Measurements from ENCODE around the gene PUS1. TPM values are rescaled to one million over a fixed set of nuclear protein-coding genes. Genes with fewer than 3 reads are reported as not detected.

Gene PUS1
- polyA plus RNA-seq, 4 donors = 11.6 to 30.0 (median 18.1) TPM

DNA sequence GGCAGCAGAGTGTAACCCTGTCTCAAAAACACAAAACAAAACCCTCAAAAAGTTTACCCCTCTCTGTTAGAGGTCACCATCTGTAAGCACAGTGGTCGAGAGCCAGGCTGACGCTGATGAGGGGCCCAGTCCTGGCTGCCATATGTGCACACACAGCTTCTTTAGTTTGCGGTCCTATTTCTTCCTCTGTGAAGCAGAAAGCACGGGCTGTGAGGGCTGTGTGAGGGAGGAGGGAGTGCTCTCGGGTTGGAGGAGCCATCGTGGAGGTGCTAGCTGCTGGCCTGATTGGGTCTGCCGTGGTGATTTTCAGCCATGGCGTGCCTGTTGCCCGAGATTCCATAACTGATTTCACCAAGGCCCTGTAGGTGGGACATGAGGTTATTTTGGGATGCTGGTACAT is 31.2 kb upstream of the PUS1 start:
- no peak for DNase-seq
- Histone ChIP-seq H3K36me3 (ENCODE audit: control insufficient read depth in 3 of 3, insufficient read depth in 2 of 3, low read depth in 1 of 3, low read length in 3 of 3) (peaks cover 0 to 37% (median 4%) of the 10 kb centered on the region in 3 donors), H3K27ac (ENCODE audit: low read depth in 1 of 3, low read length in 2 of 3) (no peak overlapping the region), H3K4me1 (ENCODE audit: control insufficient read depth in 3 of 3, insufficient read depth in 2 of 3, low read depth in 1 of 3, low read length in 2 of 3) (peaks cover 0 to 16% (median 5%) of the 10 kb centered on the region in 3 donors), H3K27me3 (ENCODE audit: control insufficient read depth in 3 of 3, insufficient read depth in 3 of 3, low read length in 3 of 3) (no peaks in the 10 kb centered on the region), H3K9me3 (ENCODE audit: control insufficient read depth in 2 of 2, insufficient read depth in 1 of 2, low read depth in 1 of 2, low read length in 1 of 2) (no peaks in the 10 kb centered on the region), H3K4me3 (ENCODE audit: low read depth in 1 of 3, low read length in 3 of 3) (no peak overlapping the region)
- WGBS, 3 donors = 86 to 94% (median 86%) methylated on average over 9 of the region's 9 CpGs
- FAIRE-seq = no peak

DNA sequence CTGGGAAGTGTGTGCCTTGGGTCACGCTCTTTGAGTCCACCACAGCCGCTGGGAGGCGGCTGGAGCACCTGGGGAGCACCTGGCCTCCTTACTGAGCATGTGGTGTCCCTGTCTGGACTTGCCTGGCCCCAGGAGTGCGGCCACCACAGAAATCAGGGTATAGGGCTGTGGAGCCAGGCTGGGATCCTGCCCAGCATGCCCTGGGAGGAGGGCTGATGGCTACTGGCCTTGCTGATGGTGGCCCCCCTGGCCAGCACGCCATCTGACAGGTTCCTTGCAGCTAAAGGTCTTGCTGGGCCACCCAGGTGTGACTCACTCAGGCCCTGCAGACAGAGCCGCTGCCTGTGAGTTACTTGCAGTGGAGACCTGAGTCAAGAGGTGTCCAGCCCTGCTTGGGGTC is 28.7 kb upstream of the PUS1 start:
- H3K4me1 ChIP-seq (ENCODE audit: control insufficient read depth in 3 of 3, insufficient read depth in 2 of 3, low read depth in 1 of 3, low read length in 2 of 3) = peaks cover 0 to 13% (median 5%) of the 10 kb centered on the region in 3 donors
- H3K36me3 ChIP-seq (ENCODE audit: control insufficient read depth in 3 of 3, insufficient read depth in 2 of 3, low read depth in 1 of 3, low read length in 3 of 3) = peaks cover 0 to 53% (median 4%) of the 10 kb centered on the region in 3 donors
- no peak overlapping the region for H3K4me3 ChIP-seq (ENCODE audit: low read depth in 1 of 3, low read length in 3 of 3)
- FAIRE-seq (no peak), DNase-seq (no peak)
- 86 to 95% (median 88%) methylated on average over 6 of the region's 6 CpGs for WGBS, 3 donors
- no peak overlapping the region for H3K27ac ChIP-seq (ENCODE audit: low read depth in 1 of 3, low read length in 2 of 3)
- H3K9me3 ChIP-seq (ENCODE audit: control insufficient read depth in 2 of 2, insufficient read depth in 1 of 2, low read depth in 1 of 2, low read length in 1 of 2) = no peaks in the 10 kb centered on the region
- no peaks in the 10 kb centered on the region for H3K27me3 ChIP-seq (ENCODE audit: control insufficient read depth in 3 of 3, insufficient read depth in 3 of 3, low read length in 3 of 3)

DNA sequence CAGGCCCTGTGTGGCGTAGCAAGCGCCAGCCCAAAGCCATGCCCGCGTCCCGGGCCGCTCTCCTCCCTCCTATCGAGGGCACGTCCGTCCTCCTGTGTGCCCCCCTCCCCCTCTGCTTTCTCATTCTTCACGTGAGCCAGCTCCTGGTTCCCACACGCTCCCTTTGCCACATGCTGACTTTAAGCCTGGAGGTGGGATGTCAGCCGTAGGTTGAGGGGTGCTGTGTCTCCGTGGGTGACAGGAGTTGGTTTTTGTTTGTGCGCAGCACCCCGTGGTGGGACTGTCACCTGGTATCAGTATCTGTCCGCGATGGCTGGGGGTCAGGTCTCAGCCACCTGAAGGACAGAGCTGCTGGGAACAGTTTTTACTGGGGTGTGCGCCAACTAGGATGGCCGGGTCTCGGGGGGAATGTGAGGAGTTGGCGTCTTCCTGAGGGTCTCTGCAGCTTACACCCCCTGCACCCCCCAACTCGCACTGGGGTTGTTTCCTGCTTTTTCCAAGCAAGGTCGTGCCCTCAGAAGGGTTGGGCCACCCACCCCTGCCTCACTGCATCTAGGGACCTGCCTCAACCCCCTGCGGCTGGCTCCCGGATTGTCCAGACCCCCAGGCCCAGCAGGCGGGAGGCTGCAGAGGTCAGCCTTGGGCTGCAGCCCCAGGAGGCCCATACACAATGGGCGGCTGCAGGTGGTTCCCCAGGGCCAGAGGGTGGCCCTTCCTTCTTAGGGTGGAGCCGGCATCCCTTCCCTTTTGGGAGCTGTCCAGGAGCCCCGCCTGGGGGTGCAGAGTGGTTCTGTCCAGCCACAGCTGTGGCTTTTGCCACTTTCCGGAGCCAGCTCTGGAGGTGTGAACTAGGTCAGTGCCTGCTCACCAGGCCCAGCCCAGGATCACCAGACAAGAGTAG is 27.4 kb upstream of the PUS1 start:
- FAIRE-seq (no peak), DNase-seq (no peak)
- Histone ChIP-seq H3K4me3 (ENCODE audit: low read depth in 1 of 3, low read length in 3 of 3) (no peak overlapping the region), H3K9me3 (ENCODE audit: control insufficient read depth in 2 of 2, insufficient read depth in 1 of 2, low read depth in 1 of 2, low read length in 1 of 2) (no peaks in the 10 kb centered on the region), H3K27me3 (ENCODE audit: control insufficient read depth in 3 of 3, insufficient read depth in 3 of 3, low read length in 3 of 3) (no peaks in the 10 kb centered on the region), H3K4me1 (ENCODE audit: control insufficient read depth in 3 of 3, insufficient read depth in 2 of 3, low read depth in 1 of 3, low read length in 2 of 3) (peaks cover 0 to 2% (median 2%) of the 10 kb centered on the region in 3 donors), H3K36me3 (ENCODE audit: control insufficient read depth in 3 of 3, insufficient read depth in 2 of 3, low read depth in 1 of 3, low read length in 3 of 3) (peaks cover 0 to 60% (median 4%) of the 10 kb centered on the region in 3 donors), H3K27ac (ENCODE audit: low read depth in 1 of 3, low read length in 2 of 3) (no peak overlapping the region)
- WGBS, 3 donors = 76 to 84% (median 80%) methylated on average over 30 of the region's 30 CpGs

DNA sequence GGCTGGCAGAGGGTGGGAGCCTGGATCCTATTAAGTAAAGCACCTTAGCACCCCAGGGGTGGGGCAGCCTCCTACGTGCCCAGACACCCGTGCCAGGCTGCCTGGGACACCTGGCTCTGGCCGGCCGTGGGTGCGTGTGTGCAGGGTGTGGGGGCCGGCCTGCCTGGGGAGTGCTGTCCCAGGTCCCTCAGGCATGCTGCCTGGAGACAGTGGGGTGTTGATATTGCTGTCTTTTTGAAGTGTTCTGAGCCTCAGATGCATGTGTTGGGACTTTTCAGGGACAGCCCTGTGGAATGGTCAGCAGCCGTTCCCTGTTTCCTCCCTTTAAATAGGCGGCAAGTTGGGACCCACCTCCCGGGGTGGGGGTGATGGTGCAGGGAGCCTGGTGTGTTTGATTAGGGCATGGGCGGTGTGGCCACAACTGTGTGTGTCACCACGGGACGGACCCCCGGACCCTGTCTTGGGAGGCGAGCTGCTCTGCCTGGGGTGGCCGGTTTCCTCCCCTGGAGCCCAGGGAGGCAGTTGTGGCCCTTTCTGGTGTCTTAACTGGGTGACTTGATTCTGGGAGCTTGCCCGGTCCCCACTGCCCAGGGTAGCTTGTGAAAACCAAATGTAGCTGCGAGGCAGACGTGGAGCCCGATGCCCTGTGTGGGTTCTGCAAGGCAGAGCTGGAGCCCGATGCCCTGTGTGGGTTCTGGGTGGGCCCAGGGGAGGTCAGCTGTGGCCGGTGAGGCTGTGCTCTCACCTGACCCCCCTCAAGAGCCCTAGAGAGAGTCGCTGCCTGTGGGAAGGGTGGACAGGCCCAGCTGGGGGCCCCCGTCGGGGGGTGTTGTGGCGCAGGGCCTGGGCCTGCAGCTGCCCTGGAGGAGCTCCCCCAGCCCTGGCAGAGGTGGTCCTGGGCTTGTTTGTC is 26.5 kb upstream of the PUS1 start:
- FAIRE-seq (no peak), DNase-seq (no peak)
- no peaks in the 10 kb centered on the region for H3K27me3 ChIP-seq (ENCODE audit: control insufficient read depth in 3 of 3, insufficient read depth in 3 of 3, low read length in 3 of 3)
- H3K27ac ChIP-seq (ENCODE audit: low read depth in 1 of 3, low read length in 2 of 3) = no peak overlapping the region
- H3K4me3 ChIP-seq (ENCODE audit: low read depth in 1 of 3, low read length in 3 of 3) = no peak overlapping the region
- WGBS, 3 donors = 75 to 87% (median 85%) methylated on average over 21 to 25 of the region's 25 CpGs
- peaks cover 0 to 59% (median 4%) of the 10 kb centered on the region in 3 donors for H3K36me3 ChIP-seq (ENCODE audit: control insufficient read depth in 3 of 3, insufficient read depth in 2 of 3, low read depth in 1 of 3, low read length in 3 of 3)
- no peaks in the 10 kb centered on the region for H3K9me3 ChIP-seq (ENCODE audit: control insufficient read depth in 2 of 2, insufficient read depth in 1 of 2, low read depth in 1 of 2, low read length in 1 of 2)
- H3K4me1 ChIP-seq (ENCODE audit: control insufficient read depth in 3 of 3, insufficient read depth in 2 of 3, low read depth in 1 of 3, low read length in 2 of 3) = no peaks in the 10 kb centered on the region

DNA sequence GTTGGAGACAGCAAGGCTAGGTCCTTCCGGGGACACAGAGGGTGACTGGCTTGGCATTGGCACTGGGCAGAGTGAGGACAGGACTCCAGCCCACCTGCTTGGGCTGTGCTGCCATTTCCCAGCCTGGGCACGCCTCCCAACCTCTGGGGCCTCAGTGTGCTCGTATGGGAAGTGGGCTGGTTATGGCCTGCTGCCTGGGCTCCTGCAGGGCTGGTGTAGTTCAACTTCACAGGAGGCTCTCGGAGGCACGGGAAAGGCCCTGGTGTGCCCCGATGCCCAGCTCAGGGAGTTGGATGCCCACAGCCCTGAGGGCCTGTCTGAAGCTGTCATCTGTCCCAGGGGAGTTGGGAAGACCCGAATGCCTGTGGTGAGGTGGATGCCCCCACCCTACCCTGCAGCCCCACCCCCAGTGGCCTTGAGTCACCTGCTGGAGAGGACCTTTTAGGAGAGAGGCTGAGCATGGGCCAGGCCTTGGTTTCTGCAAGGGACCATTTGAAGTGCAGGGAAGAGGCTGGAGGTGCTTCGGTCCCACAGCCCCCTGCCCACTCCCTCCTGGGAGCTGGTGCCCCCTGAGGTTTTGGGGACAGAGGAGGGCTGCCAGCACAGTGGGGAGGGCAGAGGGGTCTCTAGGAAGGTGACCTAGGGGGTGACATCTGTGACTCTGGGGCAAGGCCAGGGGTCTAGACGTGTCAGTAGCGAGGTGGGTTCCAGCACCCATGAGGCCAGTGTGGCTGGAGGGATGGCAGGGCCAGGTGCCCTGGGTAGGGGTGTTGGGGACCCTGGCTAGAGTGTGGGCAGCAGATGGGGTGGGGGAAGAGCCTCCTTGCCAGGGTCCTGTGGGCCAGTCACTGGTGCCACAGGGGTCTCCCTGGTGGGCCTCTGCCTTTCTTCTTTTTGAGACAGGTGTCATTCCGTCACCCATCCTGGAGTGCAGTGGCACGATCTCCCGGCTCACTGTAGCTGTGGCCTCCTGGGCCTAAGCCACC is 25.5 kb upstream of the PUS1 start:
- no peak for FAIRE-seq
- Histone ChIP-seq H3K27ac (ENCODE audit: low read depth in 1 of 3, low read length in 2 of 3) (no peak overlapping the region), H3K9me3 (ENCODE audit: control insufficient read depth in 2 of 2, insufficient read depth in 1 of 2, low read depth in 1 of 2, low read length in 1 of 2) (no peaks in the 10 kb centered on the region), H3K4me1 (ENCODE audit: control insufficient read depth in 3 of 3, insufficient read depth in 2 of 3, low read depth in 1 of 3, low read length in 2 of 3) (no peaks in the 10 kb centered on the region), H3K4me3 (ENCODE audit: low read depth in 1 of 3, low read length in 3 of 3) (no peak overlapping the region), H3K36me3 (ENCODE audit: control insufficient read depth in 3 of 3, insufficient read depth in 2 of 3, low read depth in 1 of 3, low read length in 3 of 3) (peaks cover 0 to 58% (median 2%) of the 10 kb centered on the region in 3 donors), H3K27me3 (ENCODE audit: control insufficient read depth in 3 of 3, insufficient read depth in 3 of 3, low read length in 3 of 3) (no peaks in the 10 kb centered on the region)
- DNase-seq = no peak
- WGBS, 3 donors = 89 to 95% (median 89%) methylated on average over 12 to 13 of the region's 13 CpGs

DNA sequence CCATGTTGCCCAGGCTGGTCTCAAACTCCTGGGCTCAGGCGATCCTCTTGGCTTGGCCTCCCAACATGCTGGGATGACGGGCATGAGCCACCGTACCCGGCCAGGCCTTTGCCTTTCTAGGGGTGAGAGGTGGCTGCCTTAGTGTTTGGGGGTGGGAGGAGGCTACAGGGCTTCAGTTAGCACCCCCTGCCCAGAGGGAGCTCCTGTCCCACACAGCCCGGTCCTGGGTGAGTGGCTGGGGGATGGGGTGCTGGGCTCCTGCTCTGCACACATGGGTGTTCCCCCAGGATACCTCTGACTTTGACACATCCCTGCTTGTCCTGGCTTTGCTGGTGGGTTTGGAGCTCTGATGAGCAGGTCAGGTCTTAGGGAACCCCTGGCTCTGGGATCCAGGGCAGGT is 24.7 kb upstream of the PUS1 start:
- 85 to 93% (median 91%) methylated on average over 5 of the region's 5 CpGs for WGBS, 3 donors
- Histone ChIP-seq H3K27ac (ENCODE audit: low read depth in 1 of 3, low read length in 2 of 3) (no peak overlapping the region), H3K9me3 (ENCODE audit: control insufficient read depth in 2 of 2, insufficient read depth in 1 of 2, low read depth in 1 of 2, low read length in 1 of 2) (no peaks in the 10 kb centered on the region), H3K4me1 (ENCODE audit: control insufficient read depth in 3 of 3, insufficient read depth in 2 of 3, low read depth in 1 of 3, low read length in 2 of 3) (no peaks in the 10 kb centered on the region), H3K27me3 (ENCODE audit: control insufficient read depth in 3 of 3, insufficient read depth in 3 of 3, low read length in 3 of 3) (no peaks in the 10 kb centered on the region), H3K4me3 (ENCODE audit: low read depth in 1 of 3, low read length in 3 of 3) (no peak overlapping the region), H3K36me3 (ENCODE audit: control insufficient read depth in 3 of 3, insufficient read depth in 2 of 3, low read depth in 1 of 3, low read length in 3 of 3) (peaks cover 2 to 61% (median 3%) of the 10 kb centered on the region in 3 donors)
- no peak for DNase-seq
- no peak for FAIRE-seq

DNA sequence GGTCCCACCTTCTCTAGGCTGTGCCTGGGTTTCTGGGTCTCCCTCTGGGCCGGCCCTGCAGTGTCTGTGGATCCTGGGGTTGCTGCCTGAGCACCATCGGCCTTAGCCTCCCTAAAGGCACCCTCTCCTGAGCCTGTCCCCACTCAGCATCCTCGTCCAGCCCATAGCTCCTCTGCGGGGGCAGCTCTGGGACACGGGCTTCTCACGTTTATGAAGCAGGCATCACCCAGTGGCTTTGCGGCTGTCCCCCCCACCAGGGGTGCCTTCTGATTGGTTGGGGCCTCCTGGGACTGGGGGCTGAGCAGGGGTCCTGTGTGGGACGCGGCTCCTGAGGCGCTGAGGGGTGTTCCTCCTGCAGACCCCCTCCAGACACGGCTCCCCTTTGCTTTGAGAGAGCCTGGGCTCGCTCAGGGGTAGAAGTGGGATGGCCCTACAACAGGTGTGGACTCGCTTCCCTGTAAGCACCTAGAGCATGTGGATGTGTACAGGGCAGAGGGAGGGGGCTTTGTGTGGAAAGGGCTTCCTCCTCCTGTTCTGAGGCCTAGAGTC is 23.9 kb upstream of the PUS1 start:
- FAIRE-seq = no peak
- no peaks in the 10 kb centered on the region for H3K9me3 ChIP-seq (ENCODE audit: control insufficient read depth in 2 of 2, insufficient read depth in 1 of 2, low read depth in 1 of 2, low read length in 1 of 2)
- DNase-seq = no peak
- H3K27ac ChIP-seq (ENCODE audit: low read depth in 1 of 3, low read length in 2 of 3) = no peak overlapping the region
- H3K4me1 ChIP-seq (ENCODE audit: control insufficient read depth in 3 of 3, insufficient read depth in 2 of 3, low read depth in 1 of 3, low read length in 2 of 3) = no peaks in the 10 kb centered on the region
- 89 to 95% (median 92%) methylated on average over 13 of the region's 13 CpGs for WGBS, 3 donors
- H3K4me3 ChIP-seq (ENCODE audit: low read depth in 1 of 3, low read length in 3 of 3) = no peak overlapping the region
- H3K27me3 ChIP-seq (ENCODE audit: control insufficient read depth in 3 of 3, insufficient read depth in 3 of 3, low read length in 3 of 3) = no peaks in the 10 kb centered on the region
- H3K36me3 ChIP-seq (ENCODE audit: control insufficient read depth in 3 of 3, insufficient read depth in 2 of 3, low read depth in 1 of 3, low read length in 3 of 3) = peaks cover 7 to 65% (median 10%) of the 10 kb centered on the region in 3 donors

Measured in small intestine (tissue), 7 donors.